Caco-2 (cell line): ENCODE data around the gene UBN1. TPM values are rescaled to one million over a fixed set of nuclear protein-coding genes. Genes with fewer than 3 reads are reported as not detected.

Experiments
- Bru-seq: library from RNA; stranded (reverse); fragments of 400-500 nt; gene quantifications from one replicate; lab custom pipeline; 2021; lab: Mats Ljungman, UMichigan
- BruChase-seq, 2 experiments: library from RNA; stranded (reverse); fragments of 400-500 nt; gene quantifications; one replicate each; lab custom pipeline; 2021; lab: Mats Ljungman, UMichigan
- BruUV-seq: library from RNA; stranded (reverse); fragments of 400-500 nt; replicated peaks from 2 replicates; lab custom pipeline; 2021; lab: Mats Ljungman, UMichigan
- CTCF ChIA-PET: fragments of 300-600 bp; sonication (Branson Sonifier 250); formaldehyde crosslinking; loops from one replicate; lab custom pipeline; 2022; ENCODE audit warnings: antibody characterized with exemption; lab: Charles Lee
- POLR2A ChIA-PET: fragments of 300-600 bp; sonication (Branson Sonifier 250); formaldehyde crosslinking; loops from one replicate; lab custom pipeline; 2022; ENCODE audit warnings: antibody characterized with exemption; lab: Charles Lee
- DNase-seq, 2 experiments: peaks; one replicate each; pipeline versions ENCODE4 v3.0.0 to v3.0.0-alpha.2; 2020 to 2022
- H3K27me3 ChIP-seq: replicated peaks from 2 replicates; pipeline ENCODE4 v1.6.0; 2011; ENCODE audit warnings: low read length; ENCODE audit not compliant: control insufficient read depth, insufficient read depth
- H3K36me3 ChIP-seq: 2 replicates; pipeline ENCODE4 v1.5.1; 2011; ENCODE audit warnings: low read length; ENCODE audit not compliant: control insufficient read depth, insufficient read depth
- H3K4me1 ChIP-seq: fragments of 250-450 bp; sonication (Bioruptor Pico); 2 replicates; pipeline ENCODE4 v1.5.1; 2020; ENCODE audit warnings: mild to moderate bottlenecking
- H3K4me3 ChIP-seq: 2 replicates; pipeline ENCODE4 v1.5.1; 2011; ENCODE audit warnings: low read depth, mild to moderate bottlenecking, control low read depth, low read length
- H3K9me3 ChIP-seq: fragments of 250-450 bp; sonication (Bioruptor Pico); 2 replicates; pipeline ENCODE4 v1.5.1; 2020; ENCODE audit warnings: mild to moderate bottlenecking, moderate library complexity
- H3K27ac Mint-ChIP-seq: one replicate; pipeline ENCODE4 v1.8.0; 2022; ENCODE audit warnings: mixed read lengths; ENCODE audit not compliant: unreplicated experiment
- H3K27me3 Mint-ChIP-seq: one replicate; pipeline ENCODE4 v1.8.0; 2022; ENCODE audit warnings: mixed read lengths; ENCODE audit not compliant: insufficient read depth, unreplicated experiment
- H3K36me3 Mint-ChIP-seq: one replicate; pipeline ENCODE4 v1.8.0; 2022; ENCODE audit warnings: mild to moderate bottlenecking, mixed read lengths; ENCODE audit not compliant: insufficient read depth, unreplicated experiment
- H3K4me1 Mint-ChIP-seq: one replicate; pipeline ENCODE4 v1.8.0; 2022; ENCODE audit warnings: low read depth, mixed read lengths; ENCODE audit not compliant: unreplicated experiment
- H3K4me3 Mint-ChIP-seq: one replicate; pipeline ENCODE4 v1.8.0; 2022; ENCODE audit warnings: mild to moderate bottlenecking, moderate library complexity, mixed read lengths; ENCODE audit not compliant: unreplicated experiment
- H3K9me3 Mint-ChIP-seq: one replicate; pipeline ENCODE4 v1.8.0; 2022; ENCODE audit warnings: mixed read lengths; ENCODE audit not compliant: unreplicated experiment
- intact Hi-C: fragments of 100-400 bp; cut with micrococcal nuclease; formaldehyde crosslinking; loops from one replicate; pipeline ENCODE4 v1.10.0; 2022; ENCODE audit not compliant: unreplicated experiment
- long read RNA-seq: library from polyadenylated mRNA; stranded (forward); transcript quantifications from one replicate; pipeline ENCODE4 v2.0.0, GENCODE V29; 2022
- total RNA-seq: library from RNA; stranded (reverse); gene quantifications from 2 replicates; pipeline ENCODE4 v1.2.3, GENCODE V29; 2022
- TF ChIP-seq, protein P1 (sequence below), 2 experiments: fragments of 200-600 bp in 1 of 2; IDR thresholded peaks; 1 replicate in 1 of 2; 2 replicates in 1 of 2; pipeline versions ENCODE4 v1.5.1 to v1.8.0; 2011 to 2022; ENCODE audit warnings: antibody characterized with exemption in 1 of 2, control low read depth in 1 of 2, inconsistent platforms in 1 of 2, low read depth in 1 of 2, low read length in 1 of 2, mild to moderate bottlenecking in 1 of 2, moderate library complexity in 1 of 2; ENCODE audit not compliant: insufficient read depth in 1 of 2, severe bottlenecking in 1 of 2, unreplicated experiment in 1 of 2

UBN1 gene, protein sequence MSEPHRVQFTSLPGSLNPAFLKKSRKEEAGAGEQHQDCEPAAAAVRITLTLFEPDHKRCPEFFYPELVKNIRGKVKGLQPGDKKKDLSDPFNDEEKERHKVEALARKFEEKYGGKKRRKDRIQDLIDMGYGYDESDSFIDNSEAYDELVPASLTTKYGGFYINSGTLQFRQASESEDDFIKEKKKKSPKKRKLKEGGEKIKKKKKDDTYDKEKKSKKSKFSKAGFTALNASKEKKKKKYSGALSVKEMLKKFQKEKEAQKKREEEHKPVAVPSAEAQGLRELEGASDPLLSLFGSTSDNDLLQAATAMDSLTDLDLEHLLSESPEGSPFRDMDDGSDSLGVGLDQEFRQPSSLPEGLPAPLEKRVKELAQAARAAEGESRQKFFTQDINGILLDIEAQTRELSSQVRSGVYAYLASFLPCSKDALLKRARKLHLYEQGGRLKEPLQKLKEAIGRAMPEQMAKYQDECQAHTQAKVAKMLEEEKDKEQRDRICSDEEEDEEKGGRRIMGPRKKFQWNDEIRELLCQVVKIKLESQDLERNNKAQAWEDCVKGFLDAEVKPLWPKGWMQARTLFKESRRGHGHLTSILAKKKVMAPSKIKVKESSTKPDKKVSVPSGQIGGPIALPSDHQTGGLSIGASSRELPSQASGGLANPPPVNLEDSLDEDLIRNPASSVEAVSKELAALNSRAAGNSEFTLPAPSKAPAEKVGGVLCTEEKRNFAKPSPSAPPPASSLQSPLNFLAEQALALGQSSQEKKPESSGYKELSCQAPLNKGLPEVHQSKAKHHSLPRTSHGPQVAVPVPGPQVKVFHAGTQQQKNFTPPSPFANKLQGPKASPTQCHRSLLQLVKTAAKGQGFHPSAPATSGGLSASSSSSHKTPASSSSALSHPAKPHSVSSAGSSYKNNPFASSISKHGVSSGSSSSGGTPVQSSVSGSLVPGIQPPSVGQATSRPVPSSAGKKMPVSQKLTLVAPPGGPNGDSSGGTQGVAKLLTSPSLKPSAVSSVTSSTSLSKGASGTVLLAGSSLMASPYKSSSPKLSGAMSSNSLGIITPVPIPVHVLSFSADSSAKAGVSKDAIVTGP (N-terminal part only)
- total RNA-seq (31.5 and 37.9 TPM in 2 replicates), Bru-seq, nascent RNA (percentile 81 among the genes with signal in this experiment), BruChase-seq, experiment 1, labeled RNA remaining after a 2-hour chase (percentile 87 among the genes with signal in this experiment), BruChase-seq, experiment 2, labeled RNA remaining after a 6-hour chase (percentile 86 among the genes with signal in this experiment)
- long read RNA-seq, full-length matches to known transcripts = 2 of 47 reads
- long read RNA-seq, partial matches to known transcripts = 39 of 47 reads
- long read RNA-seq, other reads (novel, unspliced or antisense) = 6 of 47 reads

DNA sequence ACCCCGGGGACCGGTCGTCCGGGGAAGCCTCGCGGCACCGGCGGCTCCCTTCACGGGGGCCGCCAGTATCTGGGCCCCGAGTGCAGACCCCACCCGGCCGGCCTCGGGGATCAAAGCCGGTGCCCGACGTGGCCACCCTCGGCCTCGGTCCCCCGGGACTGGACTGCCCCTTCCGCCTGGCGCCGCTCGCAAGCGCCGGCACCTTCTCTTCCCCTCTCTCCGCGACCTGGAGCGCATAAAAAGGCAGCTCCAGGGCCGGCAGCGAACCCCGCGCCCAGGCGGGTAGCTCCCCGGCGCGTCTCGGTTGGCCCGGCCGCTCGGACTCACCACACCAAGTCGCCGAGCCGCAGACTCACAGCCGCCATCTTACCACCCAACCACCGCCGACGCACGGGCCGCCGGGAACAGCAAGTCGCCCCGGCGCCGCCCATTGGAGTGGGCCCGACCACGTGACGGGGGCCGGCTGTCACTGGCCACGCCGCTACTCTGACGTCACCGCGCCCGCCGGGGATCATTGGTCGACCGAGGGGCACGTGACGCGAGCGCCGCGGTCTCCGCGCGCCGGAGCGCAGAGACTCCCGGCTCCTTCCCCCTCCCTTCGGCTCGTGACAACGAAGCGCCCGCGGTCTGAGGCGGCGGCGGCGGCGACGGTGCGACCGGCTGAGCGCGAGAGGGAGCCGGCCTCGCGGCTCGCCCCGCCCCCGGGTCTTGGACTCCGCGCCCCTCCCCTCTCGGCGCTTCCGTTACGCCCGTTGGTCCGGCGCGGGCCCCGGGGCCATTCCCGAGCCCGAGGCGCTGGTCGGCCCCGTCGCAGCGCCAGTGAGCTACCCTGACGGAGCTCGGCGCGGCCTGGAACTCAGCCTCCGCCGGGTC, at the start of gene UBN1, which contains the start of gene GLYR1:
Gene UBN1 (plus strand): TSS at position 581 of the 873 bp plus-strand sequence. CDS start 5,437 bp downstream, outside the sequence.
Gene GLYR1 (minus strand): TSS at position 388 of the 873 bp plus-strand sequence. CDS start 23 bp downstream, at position 365.
- H3K4me1 Mint-ChIP-seq = peaks cover 8% of the 10 kb centered on the region
- H3K9me3 Mint-ChIP-seq = no peaks in the 10 kb centered on the region
- peak within 1 kb of the TSS; percentile 36 for H3K27ac Mint-ChIP-seq
- Histone ChIP-seq H3K4me1 (peaks cover 13% of the 10 kb centered on the region), H3K36me3 (no peaks in the 10 kb centered on the region), H3K27me3 (no peaks in the 10 kb centered on the region), H3K9me3 (no peaks in the 10 kb centered on the region), H3K4me3 (peak within 1 kb of the TSS; percentile 97)
- POLR2A ChIA-PET = interaction anchor here (0.6 to 1.7 kb wide), 3 partner anchors 45 to 97 kb away, joined by 3 to 6 read pairs (median 5); partner anchors contain the start of gene ROGDI
- peak within 1 kb of the TSS; percentile 82 for H3K4me3 Mint-ChIP-seq
- intact Hi-C loops = loop anchor here (1.0 to 5.0 kb wide), 2 partner anchors 90 to 109 kb away; partner anchors contain the start of gene PPL
- H3K27me3 Mint-ChIP-seq = no peaks in the 10 kb centered on the region
- TF ChIP-seq, protein P1, sequence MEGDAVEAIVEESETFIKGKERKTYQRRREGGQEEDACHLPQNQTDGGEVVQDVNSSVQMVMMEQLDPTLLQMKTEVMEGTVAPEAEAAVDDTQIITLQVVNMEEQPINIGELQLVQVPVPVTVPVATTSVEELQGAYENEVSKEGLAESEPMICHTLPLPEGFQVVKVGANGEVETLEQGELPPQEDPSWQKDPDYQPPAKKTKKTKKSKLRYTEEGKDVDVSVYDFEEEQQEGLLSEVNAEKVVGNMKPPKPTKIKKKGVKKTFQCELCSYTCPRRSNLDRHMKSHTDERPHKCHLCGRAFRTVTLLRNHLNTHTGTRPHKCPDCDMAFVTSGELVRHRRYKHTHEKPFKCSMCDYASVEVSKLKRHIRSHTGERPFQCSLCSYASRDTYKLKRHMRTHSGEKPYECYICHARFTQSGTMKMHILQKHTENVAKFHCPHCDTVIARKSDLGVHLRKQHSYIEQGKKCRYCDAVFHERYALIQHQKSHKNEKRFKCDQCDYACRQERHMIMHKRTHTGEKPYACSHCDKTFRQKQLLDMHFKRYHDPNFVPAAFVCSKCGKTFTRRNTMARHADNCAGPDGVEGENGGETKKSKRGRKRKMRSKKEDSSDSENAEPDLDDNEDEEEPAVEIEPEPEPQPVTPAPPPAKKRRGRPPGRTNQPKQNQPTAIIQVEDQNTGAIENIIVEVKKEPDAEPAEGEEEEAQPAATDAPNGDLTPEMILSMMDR (IDR thresholded peaks at IDR 0.05; ENCODE audit: insufficient read depth in 1 of 2, low read depth in 1 of 2, low read length in 1 of 2, severe bottlenecking in 1 of 2, unreplicated experiment in 1 of 2) = no peak
- DNase-seq = peak; percentile 97 to 99
- CTCF ChIA-PET = interaction anchor here (0.7 to 1.1 kb wide), 2 partner anchors 89 to 109 kb away, joined by 3 read pairs; no protein-coding TSS in a partner anchor
- no TSS peak for BruUV-seq
- H3K36me3 Mint-ChIP-seq = peaks cover 46% of the 10 kb centered on the region

DNA sequence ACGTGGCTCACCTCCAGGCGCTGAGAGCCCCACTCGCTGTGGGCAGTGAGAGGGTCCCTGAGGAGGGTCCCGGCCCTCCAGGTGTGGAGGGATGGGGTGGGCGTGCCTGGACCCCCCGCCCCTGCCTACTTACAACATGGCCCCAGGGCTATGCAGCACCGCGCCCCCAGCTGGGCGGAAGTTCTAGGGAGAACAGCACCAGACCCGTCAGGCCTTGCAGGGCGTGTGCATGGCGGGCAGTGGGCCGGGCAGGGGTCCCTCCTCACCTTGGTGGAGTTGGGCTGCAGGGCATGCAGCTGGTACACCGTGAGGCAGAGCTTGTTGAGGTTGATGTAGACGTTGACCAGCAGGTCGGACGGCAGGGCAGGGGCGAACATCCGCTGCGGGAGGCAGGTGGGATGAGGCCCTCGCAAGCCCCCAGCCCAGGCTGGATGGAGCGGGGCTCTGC, 49.5 kb upstream of the UBN1 start:
- no TSS peak for BruUV-seq

More for the DNA sequence above, 49.5 kb upstream of the UBN1 start:
- no peak overlapping the region for H3K4me3 ChIP-seq
- Mint-ChIP-seq H3K9me3 (no peaks in the 10 kb centered on the region), H3K4me3 (no peak overlapping the region), H3K27me3 (no peaks in the 10 kb centered on the region), H3K36me3 (peaks cover 11% of the 10 kb centered on the region), H3K4me1 (no peaks in the 10 kb centered on the region), H3K27ac (no peak overlapping the region)
- no peaks in the 10 kb centered on the region for H3K36me3 ChIP-seq
- POLR2A ChIA-PET = no interaction called here
- TF ChIP-seq, protein P1 (IDR thresholded peaks at IDR 0.05; ENCODE audit: insufficient read depth in 1 of 2, low read depth in 1 of 2, low read length in 1 of 2, severe bottlenecking in 1 of 2, unreplicated experiment in 1 of 2) = no peak
- no peaks in the 10 kb centered on the region for H3K9me3 ChIP-seq
- CTCF ChIA-PET = no interaction called here
- DNase-seq = no peak
- H3K27me3 ChIP-seq = no peaks in the 10 kb centered on the region
- intact Hi-C loops = no loop called here
- H3K4me1 ChIP-seq = peaks cover 9% of the 10 kb centered on the region; the same call in 1 of the 2 replicates
